ENCODE measurements around the gene CEND1.

CEND1 gene

DNA sequence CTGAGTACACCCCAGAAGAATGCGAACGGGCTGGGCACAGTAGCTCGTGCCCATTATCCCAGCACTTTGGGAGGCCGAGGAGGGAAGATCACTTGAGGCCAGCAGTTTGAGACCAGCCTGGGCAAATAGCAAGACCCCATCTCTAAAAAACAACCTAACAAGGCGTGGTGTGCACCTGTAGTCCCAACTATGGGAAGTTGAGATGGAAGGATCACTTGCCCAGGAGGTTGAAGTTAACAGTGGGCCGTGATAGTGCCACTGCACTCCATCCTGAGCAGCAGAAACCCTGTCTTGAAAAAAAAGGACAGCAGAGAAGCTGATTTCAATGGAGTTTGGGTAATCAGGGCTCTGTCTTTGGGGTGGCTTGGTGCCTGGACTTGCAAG lies 23.2 kb upstream of the CEND1 start:
- no peak overlapping the region for H3K4me3 ChIP-seq (ENCODE audit: low read depth, low read length)

DNA sequence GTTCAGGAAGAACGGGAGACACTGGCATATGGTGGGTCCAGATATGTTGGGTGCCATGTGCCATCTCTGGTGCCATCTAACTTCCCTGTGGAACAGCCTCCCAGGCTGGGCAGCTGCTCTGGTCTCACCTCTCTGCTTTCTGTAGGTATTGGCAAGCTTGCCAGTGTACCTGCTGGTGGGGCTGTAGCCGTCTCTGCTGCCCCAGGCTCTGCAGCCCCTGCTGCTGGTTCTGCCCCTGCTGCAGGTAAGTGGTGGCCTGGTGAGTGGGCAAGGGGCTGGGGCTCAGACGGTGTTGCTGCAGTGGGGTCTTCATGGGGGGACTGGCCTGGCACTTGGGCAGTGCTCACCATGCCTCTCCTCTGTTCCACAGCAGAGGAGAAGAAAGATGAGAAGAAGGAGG lies 22.5 kb upstream of the CEND1 start:
- H3K4me3 ChIP-seq (ENCODE audit: low read depth, low read length), result no peak overlapping the region

DNA sequence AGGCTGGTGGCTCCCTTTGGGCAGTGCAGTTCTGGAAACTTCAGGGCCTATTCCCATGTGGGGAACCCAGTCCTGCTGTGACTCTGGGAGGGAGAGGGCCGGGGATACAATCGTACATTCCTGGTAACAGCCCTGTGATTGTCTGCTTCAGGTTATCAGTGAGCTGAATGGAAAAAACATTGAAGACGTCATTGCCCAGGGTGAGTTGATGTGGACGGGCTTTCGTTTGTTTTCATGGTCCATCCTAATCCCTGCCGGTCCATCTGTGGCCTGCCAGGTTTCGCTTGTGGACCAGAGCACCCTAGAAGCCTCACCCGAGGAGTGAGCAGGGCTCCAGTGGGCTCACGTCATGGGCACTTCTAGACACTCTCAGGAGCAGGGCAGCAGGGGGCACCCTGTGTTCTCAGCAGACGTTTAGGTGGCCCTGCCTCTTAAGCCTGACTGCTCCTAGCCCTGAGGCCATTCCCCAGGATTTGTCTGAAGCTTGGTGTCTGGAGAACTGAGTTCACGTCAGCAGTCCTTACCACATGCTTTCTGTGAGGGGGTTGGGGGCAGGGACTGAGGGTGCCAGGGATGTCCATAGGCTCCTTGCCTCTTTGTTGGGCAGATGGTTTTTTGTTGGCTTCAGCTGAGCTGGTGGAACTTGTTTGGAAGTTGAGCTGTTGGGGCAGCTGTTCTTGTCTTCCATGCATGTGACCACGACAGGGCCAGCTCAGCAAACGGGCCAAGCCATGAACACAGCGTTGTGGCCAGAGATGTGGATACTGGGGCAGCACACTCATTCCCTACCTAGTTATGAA lies 21.8 kb upstream of the CEND1 start:
- H3K4me3 ChIP-seq (ENCODE audit: low read depth, low read length), result no peak overlapping the region

GRCh38 chr11:810040-810567 lies 20.2 kb upstream of the CEND1 start:
- H3K4me3 ChIP-seq (ENCODE audit: low read depth, low read length), result peak overlapping the region; percentile 97

GRCh38 chr11:809287-810039 lies 19.6 kb upstream of the CEND1 start, which contains the start of gene RPLP2:
RPLP2 (plus strand) TSS chr11:809967; CDS start chr11:810235, 268 bp downstream.
- peak within 1 kb of the TSS; percentile 97 for H3K4me3 ChIP-seq (ENCODE audit: low read depth, low read length)

GRCh38 chr11:808427-809286 lies 18.8 kb upstream of the CEND1 start:
- H3K4me3 ChIP-seq (ENCODE audit: low read depth, low read length), result peak overlapping the region; percentile 97

- H3K4me3 ChIP-seq (ENCODE audit: low read depth, low read length), result peak overlapping the region; percentile 28
Observed at GRCh38 chr11:804599-804964, 14.7 kb upstream of the CEND1 start.

- peak overlapping the region; percentile 28 for H3K4me3 ChIP-seq (ENCODE audit: low read depth, low read length)
Observed at GRCh38 chr11:803770-804598, 14.1 kb upstream of the CEND1 start.

- no peak overlapping the region for H3K4me3 ChIP-seq (ENCODE audit: low read depth, low read length)
Observed at GRCh38 chr11:803467-803742, 13.5 kb upstream of the CEND1 start.

DNA sequence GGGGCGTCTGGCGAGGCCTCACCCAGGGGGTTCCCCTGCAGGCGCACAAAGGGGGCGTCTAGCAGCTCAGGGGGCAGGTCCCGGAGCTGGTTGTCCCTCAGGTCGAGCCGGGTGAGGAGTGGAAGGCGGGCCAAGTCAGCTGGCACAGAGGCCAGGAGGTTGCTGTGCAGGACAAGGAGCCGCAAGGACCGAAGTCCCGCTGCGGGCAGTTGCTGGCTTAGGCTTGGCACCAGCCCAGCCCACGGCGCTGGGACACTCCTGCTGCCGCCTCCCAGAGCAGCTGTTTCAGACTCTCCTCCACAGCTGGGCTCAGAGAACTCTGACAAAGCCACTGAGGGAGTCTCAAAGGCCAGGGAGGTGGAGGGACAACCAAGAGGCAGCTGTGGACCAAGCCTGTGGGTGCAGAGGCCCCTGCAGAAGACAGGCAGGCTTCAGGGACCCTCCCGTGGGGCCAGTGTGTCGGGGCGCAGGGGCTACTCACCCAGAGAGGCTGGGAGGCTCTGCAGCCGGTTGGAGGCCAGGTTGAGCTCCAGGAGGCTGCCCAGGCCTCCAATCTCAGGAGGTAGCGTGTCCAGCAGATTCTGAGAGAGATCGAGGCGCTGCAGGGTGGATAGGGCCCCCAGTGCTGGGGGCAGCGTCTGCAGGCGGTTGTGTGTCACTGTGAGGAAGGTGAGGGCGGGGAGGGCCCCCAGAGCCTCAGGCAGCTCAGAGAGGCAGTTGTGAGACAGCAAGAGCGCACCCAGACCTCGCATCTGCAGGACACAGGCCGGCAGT lies 13.0 kb upstream of the CEND1 start:
- H3K4me3 ChIP-seq (ENCODE audit: low read depth, low read length), result no peak overlapping the region

DNA sequence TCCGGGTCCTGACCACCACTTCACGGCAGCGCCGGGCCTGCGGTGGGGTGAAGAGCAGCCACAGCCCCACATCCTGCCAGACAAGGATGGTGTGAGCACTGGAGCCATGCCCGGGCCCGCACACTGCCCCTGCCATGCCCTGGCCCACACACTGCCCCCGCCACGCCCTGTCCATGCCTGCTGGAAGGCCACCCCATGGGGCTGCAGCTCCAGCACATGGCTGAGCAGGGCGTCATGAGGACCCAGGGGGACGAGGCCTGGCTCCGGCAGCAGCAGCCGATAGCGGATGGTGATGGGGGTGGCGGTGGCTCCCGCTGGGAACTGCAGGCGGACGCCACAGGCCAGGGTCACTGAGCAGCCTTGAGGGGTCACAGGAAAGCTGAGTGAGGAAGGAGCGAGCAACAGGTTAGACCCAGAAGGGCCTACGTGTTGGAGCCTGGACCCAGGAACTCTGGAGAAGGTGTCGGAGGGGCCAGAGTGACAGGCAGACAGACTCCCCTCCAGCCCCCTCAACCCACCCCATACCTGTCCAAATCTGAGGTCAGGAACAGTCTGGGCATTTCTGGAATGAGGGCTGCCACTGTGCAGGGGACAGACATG lies 12.2 kb upstream of the CEND1 start:
- no peak overlapping the region for H3K4me3 ChIP-seq (ENCODE audit: low read depth, low read length)

- no peak overlapping the region for H3K4me3 ChIP-seq (ENCODE audit: low read depth, low read length)
Observed at GRCh38 chr11:801097-801780, 11.3 kb upstream of the CEND1 start.

DNA sequence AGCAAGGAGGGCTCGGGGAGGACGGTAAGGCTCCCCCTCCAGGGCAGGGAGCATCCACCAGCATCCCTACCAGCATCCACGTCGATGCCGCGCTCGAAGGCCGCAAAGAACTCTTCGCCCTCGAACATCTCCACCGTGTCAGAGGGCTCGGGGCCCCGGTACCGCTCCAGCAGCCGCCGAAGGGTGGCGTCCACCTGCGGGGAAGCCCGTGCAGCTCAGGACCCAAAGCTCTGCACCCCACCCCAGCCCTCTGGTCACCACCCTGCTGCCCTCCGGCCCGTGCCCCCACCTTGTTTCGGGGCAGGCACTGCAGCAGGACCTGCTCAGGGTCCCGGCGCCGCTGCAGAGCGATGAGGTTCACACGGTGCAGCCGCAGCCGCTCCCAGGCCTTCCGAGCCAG lies 10.6 kb upstream of the CEND1 start:
- no peak overlapping the region for H3K4me3 ChIP-seq (ENCODE audit: low read depth, low read length)

GRCh38 chr11:799641-800316 lies 9.9 kb upstream of the CEND1 start:
- no peak overlapping the region for H3K4me3 ChIP-seq (ENCODE audit: low read depth, low read length)

DNA sequence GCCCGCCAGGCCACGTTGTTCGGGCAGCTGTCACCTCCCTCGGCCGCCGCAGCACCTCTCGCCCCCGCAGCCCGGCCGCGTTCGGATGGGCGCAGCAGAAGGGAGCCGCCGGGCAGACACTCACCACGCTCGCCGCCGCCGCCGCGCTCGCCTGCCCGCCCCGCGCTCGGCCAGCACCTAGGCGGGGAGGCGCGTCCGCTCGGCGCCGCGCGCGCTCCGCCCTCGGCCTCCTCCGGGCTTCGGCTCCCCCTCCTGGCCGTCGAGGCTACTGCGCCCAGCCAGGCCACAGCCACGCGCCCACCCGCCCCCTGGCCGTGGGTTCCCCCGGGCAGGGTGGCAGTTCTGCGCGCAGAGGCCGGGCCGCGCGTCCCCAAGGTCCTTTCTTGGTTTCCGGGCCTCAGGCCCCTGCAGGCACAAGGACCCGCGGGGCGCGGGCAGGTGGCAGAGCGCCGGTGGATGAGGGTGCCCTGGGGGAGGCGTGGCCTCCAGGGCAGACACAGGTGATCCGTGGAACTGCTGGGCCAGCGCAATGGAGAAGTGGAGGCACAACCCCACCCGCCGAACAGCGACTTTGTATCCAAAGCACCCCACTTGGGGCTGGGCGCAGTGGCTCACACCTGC lies 8.3 kb upstream of the CEND1 start, which contains the start of gene SLC25A22:
Gene SLC25A22, minus strand, starts transcription at position 189 of the 621 bp plus-strand sequence. CDS start 3,275 bp downstream, outside the sequence.
- peak within 1 kb of the TSS; percentile 87 for H3K4me3 ChIP-seq (ENCODE audit: low read depth, low read length)

DNA sequence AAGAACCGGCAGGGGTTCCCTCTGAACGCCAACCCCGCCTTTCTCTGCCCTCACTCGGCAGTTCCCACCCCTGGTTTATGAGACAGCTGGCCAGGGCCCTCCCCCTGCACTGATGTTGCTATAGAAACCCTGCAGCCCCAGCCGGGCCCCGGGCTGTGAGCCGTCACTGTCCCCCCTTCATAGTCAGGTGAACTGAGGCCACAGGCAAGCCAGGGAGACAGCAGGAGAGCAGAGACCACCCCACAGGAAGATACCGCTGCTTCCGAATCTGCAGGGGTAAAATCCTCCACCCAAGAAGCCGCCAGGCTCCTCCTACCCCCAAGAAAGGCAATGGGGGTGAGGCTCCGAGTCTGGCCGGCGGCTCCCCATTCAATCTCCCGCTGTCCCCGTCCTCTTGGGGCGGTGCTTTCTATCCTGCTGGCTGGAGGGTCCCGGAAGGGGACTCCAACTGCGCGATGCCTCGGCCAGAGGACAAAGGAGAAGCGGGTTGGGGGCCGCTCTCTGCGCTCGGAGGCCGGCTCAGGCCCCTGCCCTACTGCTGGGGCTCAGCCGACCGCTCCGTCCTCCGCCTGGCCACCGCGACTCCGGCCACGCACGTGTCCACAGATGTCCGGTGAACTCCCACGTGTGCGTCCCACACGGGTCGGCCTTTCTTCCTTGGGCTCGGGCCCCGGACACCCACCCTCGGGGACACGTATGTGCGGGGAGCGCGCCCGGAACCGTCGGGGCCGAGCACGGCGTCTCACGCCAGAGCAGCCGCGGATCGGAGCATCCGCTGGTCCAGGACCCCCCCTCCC lies 7.6 kb upstream of the CEND1 start:
- H3K4me3 ChIP-seq (ENCODE audit: low read depth, low read length), result peak overlapping the region; percentile 87
